ENCODE results near the gene BLOC1S5.

BLOC1S5 gene, protein sequence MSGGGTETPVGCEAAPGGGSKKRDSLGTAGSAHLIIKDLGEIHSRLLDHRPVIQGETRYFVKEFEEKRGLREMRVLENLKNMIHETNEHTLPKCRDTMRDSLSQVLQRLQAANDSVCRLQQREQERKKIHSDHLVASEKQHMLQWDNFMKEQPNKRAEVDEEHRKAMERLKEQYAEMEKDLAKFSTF

DNA sequence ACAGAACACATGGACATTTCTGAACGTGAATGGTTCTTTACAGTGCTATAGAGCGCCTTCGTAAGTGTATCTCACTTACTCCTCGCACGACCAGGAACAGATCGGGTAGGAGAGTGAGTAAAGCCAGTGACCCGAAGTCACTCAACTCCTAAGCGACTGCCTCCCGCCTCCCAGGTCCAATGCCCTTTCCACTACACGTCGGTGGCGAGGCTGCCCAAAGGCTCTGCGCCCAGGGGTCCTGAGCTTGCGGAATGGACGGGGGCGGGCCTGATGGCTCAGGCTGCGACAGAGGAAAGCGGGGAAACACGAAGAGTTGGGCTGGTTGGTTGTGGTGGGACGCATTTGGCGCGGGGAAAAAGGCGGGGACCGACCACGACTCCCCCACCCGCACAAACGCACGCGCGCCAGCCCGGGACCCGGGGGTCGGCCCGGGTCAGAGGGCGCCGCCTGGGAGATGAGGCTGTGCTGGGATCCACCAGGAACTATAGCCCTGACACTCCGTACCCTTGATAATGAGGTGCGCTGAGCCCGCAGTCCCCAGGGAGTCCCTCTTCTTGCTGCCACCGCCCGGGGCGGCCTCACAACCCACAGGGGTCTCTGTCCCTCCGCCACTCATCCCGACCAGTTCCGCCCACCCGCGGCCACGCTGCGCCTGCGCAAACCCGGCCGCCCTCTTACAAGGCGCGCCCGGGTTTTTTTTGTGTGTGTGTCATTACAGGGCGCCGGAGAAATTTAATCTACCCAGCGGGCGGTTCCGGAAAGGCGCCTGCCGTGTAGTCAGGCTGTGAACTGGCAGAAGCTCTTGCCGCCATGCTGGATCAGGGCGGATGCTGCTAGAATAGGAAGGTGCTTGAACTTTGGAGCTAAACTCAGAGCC is at the start of gene BLOC1S5:
Gene BLOC1S5, minus strand, starts transcription at position 629 of the 877 bp plus-strand sequence. Its CDS starts 13 bp downstream, at position 616.
- DNase-seq = peak; percentile 95 to 98

DNA sequence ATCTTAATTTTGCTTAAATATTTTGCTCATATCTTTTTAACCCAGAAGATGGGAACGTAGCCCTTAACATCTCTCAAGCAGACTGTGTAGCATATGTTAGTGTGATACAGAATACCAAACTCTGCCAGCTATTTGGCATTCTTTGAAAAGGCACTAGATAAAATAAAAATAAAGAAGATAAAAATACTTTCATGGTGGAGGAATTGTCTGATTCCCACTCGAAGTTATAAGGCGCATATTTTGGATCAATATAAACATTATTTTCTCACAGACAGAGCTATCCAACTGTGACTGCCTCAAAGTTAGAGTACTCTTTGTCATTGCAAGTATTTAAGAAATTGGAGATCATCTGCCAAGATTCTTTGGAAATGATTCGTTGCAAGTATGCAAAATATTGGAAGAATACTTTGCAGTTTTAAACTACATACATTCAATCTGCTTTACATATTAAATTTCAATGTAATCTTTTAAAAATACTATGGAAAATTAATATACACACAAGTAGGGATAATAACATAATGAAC is 49.0 kb upstream of the BLOC1S5 start:
- DNase-seq = no peak

DNA sequence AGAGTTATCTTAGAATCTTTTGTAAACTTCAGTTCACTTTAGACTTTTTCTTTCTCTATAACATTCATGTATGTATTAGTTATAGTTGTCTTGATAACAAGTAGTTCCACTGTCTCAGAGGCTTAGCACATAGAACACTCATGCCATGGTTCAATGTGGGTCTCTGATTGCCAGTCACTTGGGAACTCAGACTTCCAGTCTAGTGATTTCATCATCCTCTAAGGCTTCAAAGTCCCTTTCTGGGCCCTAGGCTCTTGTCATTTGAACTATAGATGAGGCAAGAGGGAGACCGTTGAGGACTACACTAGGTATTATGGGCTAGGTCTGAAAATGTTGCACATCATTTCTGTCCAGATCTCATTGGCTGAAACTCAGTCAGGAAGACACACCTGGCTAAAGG is 46.5 kb upstream of the BLOC1S5 start:
- no peak for DNase-seq

DNA sequence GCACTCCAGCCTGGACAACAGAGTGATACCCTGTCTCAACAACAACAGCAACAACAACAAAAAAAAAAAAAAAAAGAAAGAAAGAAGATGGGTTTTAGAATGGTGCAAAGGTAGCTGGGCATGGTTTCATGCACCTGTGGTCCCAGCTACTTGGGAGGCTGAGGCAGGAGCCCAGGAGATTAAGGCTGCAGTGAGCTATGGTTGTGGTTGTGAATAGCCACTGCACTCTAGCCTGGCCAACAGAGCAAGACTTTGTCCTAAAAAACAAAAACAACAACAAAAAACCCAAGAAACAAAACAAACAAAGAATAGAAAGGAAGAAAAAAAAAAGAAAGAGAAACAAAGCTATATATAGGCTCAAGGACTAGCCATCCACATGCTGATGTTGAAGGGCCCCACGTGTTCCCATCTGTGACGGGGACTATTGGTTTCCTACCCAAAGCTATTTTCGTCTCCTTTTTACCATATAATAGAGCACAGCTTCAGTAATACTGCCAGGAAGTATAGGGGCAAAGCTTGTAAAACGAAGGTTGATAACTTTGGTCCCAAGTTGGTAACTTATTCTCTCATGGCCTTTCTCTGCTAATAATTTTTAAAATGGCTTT is 46.0 kb upstream of the BLOC1S5 start:
- no peak for DNase-seq

DNA sequence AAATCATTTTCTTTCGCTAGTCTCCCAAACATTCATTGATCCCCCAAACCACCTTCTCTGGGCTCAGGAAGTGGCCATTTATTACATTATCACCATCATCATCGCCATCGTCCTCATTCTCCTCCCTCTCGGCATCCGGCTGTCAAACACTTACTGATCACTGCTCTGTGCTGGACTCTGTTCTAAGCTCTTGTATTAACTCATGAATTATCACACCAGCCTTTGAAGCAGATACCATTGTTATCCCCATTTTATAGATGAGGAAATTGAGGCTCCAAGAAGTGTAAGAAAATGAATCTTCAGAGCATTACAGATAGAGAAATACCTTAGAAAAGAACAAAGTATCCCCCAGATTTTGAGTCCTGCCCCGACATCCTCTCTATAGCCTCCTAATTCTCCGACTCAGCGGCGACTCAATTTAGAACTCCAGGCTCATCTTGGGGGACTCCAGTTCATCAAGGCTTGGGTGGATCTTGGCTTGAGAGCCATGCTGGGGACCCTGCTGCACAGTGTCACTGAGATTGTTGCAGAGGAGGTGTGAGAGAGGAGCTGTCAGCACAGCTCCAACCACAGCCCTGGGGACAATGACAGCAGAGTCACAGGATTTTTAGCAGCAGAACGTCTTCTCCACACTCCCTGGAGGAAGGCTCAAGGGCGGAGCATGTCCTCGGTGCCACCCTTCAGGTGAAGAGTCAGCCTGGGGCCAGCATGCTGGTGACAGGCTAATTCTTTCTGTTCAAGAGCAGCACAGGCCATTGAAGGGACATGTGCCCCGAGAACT is 44.8 kb upstream of the BLOC1S5 start:
- no peak for DNase-seq

DNA sequence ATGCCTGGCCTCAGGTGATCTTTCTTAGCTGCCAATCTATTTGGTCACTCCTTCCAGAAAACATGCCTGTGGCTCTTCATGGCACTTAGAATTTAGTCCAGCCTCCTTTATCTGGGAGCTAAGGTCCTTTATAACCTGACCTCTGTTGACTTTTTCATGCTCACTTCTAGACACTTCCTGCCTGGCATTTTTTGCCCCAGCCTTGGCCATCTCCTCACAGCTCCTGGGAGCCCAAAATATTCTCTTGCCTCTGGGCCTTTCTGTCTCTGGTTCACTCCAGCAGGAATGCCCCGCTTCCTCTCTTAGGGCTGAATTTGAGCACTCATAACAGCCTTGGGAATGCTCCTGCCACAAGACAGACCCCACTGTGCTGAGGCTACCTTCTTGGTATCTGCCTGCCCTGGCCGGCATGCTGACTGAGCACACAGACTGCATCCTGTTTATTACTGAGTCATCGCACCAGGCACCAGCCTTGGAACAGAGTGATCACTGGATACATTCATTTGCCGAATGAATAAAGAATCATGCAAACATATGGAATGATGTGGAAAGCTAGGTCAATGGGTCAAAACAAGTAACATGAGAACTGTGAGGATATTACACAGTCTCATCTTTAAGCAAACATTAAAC is 44.0 kb upstream of the BLOC1S5 start:
- no peak for DNase-seq

DNA sequence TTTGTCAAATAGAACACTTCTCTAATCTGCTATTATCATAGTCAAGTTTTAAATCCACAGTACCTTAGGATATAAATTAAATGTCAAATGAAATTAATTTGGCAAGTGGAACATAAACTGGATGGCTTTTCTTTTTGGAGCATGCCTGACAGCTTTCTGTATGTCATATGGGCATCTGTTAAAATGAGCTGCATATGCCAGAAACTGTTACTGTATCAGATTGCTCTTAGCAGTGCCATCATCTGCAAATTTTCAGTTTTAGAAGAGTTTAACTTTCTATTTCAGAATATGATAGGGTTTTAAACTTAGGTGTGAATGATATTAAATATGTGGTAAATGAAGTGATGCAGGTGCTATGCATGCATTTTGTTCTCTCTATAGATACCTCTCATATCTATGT is 41.6 kb upstream of the BLOC1S5 start:
- no peak for DNase-seq

DNA sequence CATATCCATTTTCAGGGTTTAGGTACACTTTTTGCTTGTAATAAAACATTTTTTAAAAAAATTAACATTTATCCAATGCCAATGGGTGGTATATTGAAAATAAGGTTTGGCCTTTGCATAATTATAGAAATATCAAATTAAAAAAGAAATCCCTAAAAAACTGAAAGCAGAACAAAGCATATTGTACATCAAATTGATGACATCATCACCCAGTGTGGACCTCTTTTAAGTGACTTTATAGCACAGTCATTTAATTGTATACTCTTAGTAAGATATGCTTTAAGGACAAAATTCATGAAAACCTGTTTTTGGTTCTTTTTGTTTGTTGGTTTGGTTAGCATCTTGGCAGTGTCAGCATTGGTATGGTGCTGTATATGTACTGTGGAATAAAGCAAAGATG is 39.5 kb upstream of the BLOC1S5 start:
- no peak for DNase-seq

DNA sequence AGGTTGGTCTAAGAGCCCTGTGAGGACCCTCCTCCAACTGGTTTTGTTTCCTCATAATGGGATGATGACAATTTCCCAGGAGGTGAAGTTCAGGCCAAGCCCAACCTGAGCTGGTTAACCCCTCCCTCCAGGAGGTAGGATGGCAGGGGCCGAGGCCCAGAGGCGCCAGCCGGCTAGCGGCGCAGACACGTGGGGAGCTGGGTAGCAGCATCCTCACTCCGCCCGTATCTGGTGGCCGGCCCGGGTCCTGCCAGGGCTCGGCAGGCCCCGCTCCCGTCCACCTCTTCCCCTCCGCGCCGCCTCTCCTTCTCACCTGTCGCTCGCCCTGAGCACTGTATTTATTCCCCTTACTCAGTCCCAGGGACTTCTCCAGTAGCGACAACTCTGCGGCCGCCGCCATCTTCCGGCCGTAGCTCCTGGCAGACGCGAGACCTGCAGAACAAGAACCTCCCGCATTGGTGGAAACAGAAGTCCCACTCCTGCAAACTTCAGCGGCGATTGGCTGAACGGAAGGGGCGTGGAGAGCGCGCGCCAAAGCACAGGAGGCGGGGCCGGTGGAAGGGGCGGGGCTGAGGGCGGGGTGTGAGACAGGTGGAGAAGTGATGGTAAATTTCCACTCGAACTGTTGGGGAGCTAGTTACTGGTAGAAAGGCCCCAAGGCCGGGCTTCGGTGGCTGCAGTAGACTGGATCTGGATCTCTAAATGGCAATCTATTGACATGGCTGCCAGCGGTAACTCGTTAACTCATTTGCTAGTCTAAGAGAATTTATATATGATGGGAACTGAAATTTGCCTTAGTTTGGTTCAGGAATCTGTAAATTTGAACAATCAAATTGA is 38.2 kb upstream of the BLOC1S5 start, which contains the start of gene EEF1E1:
Gene EEF1E1, minus strand, starts transcription at position 427 of the 837 bp plus-strand sequence. Its CDS starts 27 bp downstream, at position 400.
- DNase-seq = peak; percentile 98

DNA sequence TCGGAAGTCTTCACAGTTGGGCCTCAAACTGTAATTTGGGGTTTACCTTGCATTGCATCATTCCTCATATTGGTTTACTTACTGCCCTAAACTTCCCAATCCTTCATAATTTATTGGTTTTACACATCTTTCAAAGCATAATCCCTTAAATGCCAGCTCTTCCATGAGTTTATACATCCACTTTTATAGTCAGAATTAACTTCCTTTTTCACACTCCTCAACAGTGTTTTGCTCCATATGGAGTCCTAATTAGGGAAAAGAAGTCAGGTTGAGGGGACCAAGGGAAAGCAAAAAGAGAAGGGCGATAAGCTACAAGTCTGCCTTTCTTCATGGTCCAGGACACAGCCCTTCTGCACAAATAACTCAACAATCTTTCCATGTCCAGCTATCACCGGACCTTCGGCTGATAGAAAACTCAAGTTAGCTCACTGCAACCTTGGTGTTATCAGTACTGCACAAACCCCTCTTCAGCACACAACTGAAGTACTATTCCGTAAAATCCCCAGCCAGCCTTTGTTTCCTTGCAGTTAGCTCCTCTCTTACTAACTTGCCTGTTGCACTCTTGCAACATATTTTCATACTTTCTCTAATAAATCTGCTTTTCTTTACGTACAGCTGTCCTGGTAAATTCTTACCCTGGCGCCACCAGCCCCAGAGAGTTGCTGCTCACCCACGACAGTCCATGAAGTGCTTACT is 36.1 kb upstream of the BLOC1S5 start:
- no peak for DNase-seq

DNA sequence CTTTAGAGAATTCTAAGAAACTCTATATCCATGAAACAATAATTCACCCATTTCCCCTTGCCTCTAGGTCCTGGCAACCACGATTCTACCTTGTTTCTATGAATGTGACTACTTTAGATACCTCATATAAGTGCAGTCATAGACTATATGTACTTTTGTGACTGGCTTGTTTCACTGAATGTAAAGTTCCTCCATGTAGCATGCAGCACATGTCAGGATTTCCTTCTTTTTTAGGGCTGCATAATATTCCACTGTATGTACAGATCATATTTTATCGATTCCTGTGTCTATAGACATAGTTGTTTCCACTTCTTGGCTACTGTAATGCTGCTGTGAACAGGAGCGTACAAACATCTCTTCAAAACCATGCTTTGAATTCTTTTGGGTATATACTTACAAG is 26.5 kb upstream of the BLOC1S5 start:
- no peak for DNase-seq

DNA sequence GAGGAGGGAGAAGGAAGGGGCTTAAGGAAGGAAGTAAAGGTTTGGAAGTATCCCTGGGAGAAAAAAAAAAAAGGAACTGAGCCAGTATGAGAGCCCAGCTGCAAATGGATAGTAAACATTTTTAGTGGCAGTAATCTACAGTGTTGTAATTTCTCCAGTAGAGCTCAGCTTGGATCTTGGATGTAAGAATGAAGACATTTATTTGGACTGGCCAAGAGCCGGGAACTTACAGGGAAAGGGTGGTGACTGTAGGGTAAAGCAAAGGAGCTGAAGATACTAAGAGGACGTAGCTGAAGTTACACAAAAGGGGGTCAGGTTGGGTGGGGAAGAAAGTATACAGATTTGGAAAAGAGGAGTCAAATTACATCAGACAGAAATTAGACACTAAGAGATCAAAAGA is 24.7 kb upstream of the BLOC1S5 start:
- no peak for DNase-seq

DNA sequence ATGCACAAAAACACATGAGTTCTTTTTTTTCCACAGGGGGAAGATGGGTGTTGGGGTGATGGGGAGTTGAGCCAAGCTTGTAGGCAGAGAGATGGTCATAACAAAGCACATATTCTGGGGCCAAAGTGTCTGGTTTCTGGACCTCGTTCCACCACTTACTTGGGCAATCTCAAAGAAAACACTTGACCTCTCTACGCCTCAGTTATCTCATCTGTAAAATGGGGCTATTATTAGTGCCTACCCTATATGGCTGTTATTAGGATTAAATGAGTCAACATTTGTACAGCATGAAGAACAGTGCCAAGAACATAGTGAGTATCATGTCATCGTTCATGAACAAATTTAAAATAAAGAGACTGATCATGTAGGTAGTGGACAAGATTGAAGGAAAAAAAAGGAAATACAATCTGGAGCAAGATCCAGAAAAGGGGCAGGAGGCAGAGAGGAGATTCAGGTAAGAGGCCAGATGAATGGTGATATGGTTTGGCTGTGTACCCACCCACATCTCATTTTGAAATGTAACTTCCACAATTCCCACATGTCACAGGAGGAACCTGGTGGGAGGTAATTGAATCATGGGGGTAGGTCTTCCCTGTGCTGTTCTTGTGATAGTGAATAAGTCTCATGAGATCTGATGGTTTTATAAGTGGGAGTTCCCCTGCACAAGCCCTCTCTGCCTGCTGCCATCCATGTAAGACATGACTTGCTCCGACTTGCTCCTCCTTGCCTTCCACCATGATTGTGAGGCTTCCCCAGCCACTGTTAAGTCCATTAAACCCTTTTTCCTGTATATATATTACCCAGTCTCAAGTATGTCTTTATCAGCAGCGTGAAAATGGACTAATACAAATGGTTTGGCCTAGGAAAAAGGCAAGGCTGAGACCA is 23.9 kb upstream of the BLOC1S5 start:
- DNase-seq = no peak

DNA sequence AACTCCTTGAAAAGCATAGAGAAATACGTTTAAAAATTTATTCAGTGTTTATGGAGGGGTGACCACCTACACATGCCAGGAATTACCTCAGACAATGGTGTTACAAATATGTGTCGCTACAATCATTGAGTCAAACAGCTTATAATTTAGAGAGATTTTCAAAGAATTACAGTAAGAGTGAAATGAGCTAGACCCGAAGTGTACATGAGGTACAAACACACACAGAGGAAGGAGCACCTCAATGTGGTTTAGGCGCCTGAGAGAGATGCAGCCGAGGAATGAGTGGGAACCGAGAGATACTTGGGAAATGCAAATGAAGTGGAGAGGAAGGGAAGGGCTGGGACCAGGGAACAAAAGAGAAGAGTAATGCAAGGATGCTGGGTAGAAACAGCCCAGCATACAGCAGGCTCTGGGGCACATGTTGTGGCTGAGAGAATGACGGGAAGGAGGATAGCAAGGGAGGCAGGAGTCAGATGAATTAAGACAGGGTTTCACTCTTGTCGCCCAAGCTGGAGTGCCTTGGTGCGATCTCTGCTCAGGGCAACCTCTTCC is 22.6 kb upstream of the BLOC1S5 start:
- DNase-seq = no peak

DNA sequence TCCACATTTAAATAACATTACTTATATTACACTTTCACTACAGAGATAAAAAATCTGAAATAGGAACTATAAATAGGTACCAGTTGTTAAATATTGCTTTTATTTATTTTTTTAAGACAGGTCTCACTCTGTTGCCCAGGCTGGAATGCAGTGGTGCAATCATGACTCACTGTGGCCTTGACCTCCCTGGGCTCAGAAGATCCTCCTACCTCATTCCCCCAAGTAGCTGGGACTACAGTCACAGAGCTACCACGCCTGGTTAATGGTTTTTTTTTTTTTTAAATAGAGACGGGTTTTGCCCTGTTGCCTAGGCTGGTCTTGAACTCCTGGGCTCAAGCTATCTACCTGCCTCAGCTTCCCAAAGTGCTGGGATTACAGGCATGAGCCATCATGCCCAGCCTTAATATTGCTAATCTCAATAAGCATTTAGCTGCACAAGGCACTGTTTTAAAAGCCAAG is 20.9 kb upstream of the BLOC1S5 start:
- no peak for DNase-seq

DNA sequence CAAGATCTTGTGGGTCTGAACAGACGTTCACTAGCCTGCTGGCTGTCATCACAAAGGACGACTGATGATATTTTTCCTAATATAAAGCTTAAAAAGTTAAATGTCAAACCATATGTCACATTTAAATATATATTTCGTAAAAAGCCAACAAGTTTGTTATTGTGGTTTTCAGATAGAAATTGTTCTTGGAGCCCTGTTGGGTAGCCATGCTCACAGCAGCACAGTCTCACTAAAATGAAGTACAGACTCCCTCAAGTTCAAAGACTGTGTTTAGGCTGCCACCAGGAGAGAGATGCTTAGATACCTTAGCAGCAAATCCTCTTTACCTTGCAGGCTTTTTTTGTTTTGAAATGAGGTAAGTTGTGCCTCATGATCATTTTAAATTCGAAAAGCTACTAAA is 20.4 kb upstream of the BLOC1S5 start:
- no peak for DNase-seq

DNA sequence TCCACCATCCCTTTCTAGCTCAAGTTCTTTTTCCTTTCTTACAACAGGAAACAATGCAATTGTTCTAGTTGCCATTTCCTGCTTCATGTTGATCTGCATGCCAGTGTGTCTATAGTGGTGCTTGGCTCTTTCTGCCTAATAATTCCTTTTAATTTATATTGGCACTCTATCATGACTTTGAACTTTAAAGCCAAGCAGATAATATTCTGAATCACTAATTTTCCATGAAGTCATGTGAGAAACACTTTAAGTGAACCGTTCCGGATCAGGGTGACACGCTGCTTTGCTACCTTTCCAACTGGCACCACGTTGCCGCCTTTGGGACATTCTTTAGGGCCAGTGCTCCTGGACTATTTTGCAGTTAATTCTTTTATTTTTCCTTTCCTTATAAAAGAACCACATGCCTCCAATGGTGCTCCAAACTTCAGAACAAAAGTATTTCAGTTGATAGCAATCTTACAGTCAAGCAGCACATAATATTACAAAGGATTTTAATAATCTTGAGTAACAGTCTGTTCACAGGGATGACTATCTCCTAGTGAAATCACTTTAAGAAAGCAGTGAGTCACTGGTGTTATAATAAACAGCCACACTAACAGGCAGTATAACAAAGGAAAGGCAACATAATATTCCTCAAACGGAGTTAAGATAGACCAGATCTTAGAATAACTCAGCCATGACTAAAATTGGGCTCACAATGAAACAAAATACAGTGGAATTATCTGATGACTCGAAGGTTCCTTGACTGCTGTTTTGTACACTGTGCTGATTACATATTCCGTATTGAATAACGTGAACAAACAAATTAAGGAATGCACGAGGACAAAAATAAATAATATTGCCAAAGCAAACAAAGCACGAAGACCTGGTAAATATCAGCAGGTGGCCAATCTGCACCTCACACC is 19.0 kb upstream of the BLOC1S5 start:
- DNase-seq = no peak

DNA sequence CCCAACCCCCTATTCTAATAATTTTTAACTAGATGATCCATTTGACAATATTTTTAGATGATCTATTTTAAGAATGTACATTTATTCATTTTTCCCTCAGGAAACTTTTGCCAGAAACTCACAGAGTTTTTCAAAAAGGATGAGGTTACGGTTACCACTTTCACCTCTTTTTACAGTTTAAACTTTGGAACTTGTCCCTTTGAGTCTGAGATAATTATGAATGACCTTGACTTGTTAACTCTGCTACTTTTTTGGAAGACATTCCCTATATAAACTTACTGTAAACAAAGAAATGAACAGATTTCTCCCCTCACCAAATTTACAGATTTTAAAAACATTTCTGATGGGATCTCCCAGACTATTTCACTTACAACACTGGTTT is 18.4 kb upstream of the BLOC1S5 start:
- DNase-seq = no peak

Measured in Kasumi-1 (cell line).